ENCODE measurements around the gene DIPK1B.

DIPK1B gene

GRCh38 chr9:136686794-136687711, 25.3 kb upstream of the DIPK1B start, which contains the start of gene AGPAT2:
TSS of gene AGPAT2 (minus strand) at chr9:136687457. CDS start at chr9:136687357, 100 bp downstream.
- DNase-seq: no peak

GRCh38 chr9:136687721-136688223, 24.6 kb upstream of the DIPK1B start:
- DNase-seq: no peak

- DNase-seq: no peak
Observed at GRCh38 chr9:136688274-136689107, 23.9 kb upstream of the DIPK1B start.

GRCh38 chr9:136689108-136689460, 23.3 kb upstream of the DIPK1B start:
- no peak for DNase-seq

- no peak for DNase-seq
Observed at GRCh38 chr9:136690104-136690805, 22.1 kb upstream of the DIPK1B start.

GRCh38 chr9:136690806-136691261, 21.5 kb upstream of the DIPK1B start:
- no peak for DNase-seq

- DNase-seq: no peak
Observed at GRCh38 chr9:136691316-136692184, 20.8 kb upstream of the DIPK1B start.

GRCh38 chr9:136692185-136693134, 19.9 kb upstream of the DIPK1B start:
- no peak for DNase-seq

- DNase-seq: no peak
Observed at GRCh38 chr9:136693135-136693489, 19.3 kb upstream of the DIPK1B start.

- no peak for DNase-seq
Observed at GRCh38 chr9:136693490-136694162, 18.7 kb upstream of the DIPK1B start.

- DNase-seq: no peak
Observed at GRCh38 chr9:136694163-136694871, 18.1 kb upstream of the DIPK1B start.

GRCh38 chr9:136694872-136695247, 17.5 kb upstream of the DIPK1B start:
- DNase-seq: no peak

- peak; percentile 78 for DNase-seq
Observed at GRCh38 chr9:136695435-136695895, 16.9 kb upstream of the DIPK1B start.

- no peak for DNase-seq
Observed at GRCh38 chr9:136695955-136696354, 16.4 kb upstream of the DIPK1B start.

GRCh38 chr9:136696502-136696901, 15.9 kb upstream of the DIPK1B start:
- no peak for DNase-seq

GRCh38 chr9:136697146-136697820, 15.1 kb upstream of the DIPK1B start:
- no peak for DNase-seq

- DNase-seq: no peak
Observed at GRCh38 chr9:136697821-136698526, 14.4 kb upstream of the DIPK1B start.

GRCh38 chr9:136698635-136699246, 13.6 kb upstream of the DIPK1B start:
- no peak for DNase-seq

All from NCI-H2081 treated with DMSO at 0.1 percent for 48 hours (cell line).